ENCODE measurements around the gene ANKFY1. TPM values are rescaled to one million over a fixed set of nuclear protein-coding genes. Genes with fewer than 3 reads are reported as not detected.
A peak's percentile ranks its signal among the peaks of the same experiment; 100 is the strongest.

The ANKFY1 gene
- total and polyA plus RNA-seq, 7 donors = 6.0 to 68.0 (median 52.6) TPM

- intact Hi-C loops (cut with DNase I) = no loop called here
- DNase-seq = no peak
- WGBS, 2 donors = 91 to 93% methylated on average over 4 of the region's 4 CpGs
- no peak overlapping the region for H3K27ac ChIP-seq
- no peaks in the 10 kb centered on the region for H3K9me3 ChIP-seq
- no peaks in the 10 kb centered on the region for H3K27me3 ChIP-seq
- H3K36me3 ChIP-seq = peaks cover 0 to 33% (median 0%) of the 10 kb centered on the region in 4 donors
- TF ChIP-seq EP300 (IDR thresholded peaks at IDR 0.05) (no peak), CTCF (IDR thresholded peaks at IDR 0.05) (no peak), POLR2AphosphoS5 (IDR thresholded peaks at IDR 0.05) (no peak), POLR2A (IDR thresholded peaks at IDR 0.05) (no peak)
- H3K4me3 ChIP-seq = no peak overlapping the region
- peaks cover 0 to 19% (median 14%) of the 10 kb centered on the region in 4 donors for H3K4me1 ChIP-seq
These were observed 9.2 kb upstream of the ANKFY1 start for GRCh38 chr17:4272972-4273368.

- Histone ChIP-seq H3K9me3 (no peaks in the 10 kb centered on the region), H3K4me1 (peaks cover 0 to 19% (median 14%) of the 10 kb centered on the region in 4 donors), H3K27ac (no peak overlapping the region), H3K36me3 (peaks cover 0 to 33% (median 0%) of the 10 kb centered on the region in 4 donors), H3K27me3 (no peaks in the 10 kb centered on the region), H3K4me3 (no peak overlapping the region)
- WGBS, 2 donors = 81 to 92% methylated on average over 6 of the region's 6 CpGs
- TF ChIP-seq CTCF (IDR thresholded peaks at IDR 0.05) (no peak), POLR2AphosphoS5 (IDR thresholded peaks at IDR 0.05) (no peak), POLR2A (IDR thresholded peaks at IDR 0.05) (no peak), EP300 (IDR thresholded peaks at IDR 0.05) (no peak)
- intact Hi-C loops (cut with DNase I) = no loop called here
- DNase-seq = no peak
These were observed 8.6 kb upstream of the ANKFY1 start for GRCh38 chr17:4272213-4272971.

GRCh38 chr17:4270736-4271135 lies 7.0 kb upstream of the ANKFY1 start:
- intact Hi-C loops (cut with DNase I) = no loop called here
- TF ChIP-seq CTCF (IDR thresholded peaks at IDR 0.05) = no peak
- TF ChIP-seq POLR2AphosphoS5 (IDR thresholded peaks at IDR 0.05) = peak in 1 of 4 donors; percentile 4
- TF ChIP-seq POLR2A (IDR thresholded peaks at IDR 0.05) = no peak

GRCh38 chr17:4269915-4270314 lies 6.1 kb upstream of the ANKFY1 start:
- Histone ChIP-seq H3K27ac (peak overlapping the region in 3 of 4 donors; percentile 41 to 74 (median 62)), H3K4me3 (no peak overlapping the region), H3K9me3 (no peaks in the 10 kb centered on the region), H3K36me3 (peaks cover 0 to 29% (median 0%) of the 10 kb centered on the region in 4 donors), H3K4me1 (peaks cover 0 to 19% (median 15%) of the 10 kb centered on the region in 4 donors), H3K27me3 (no peaks in the 10 kb centered on the region)
- no peak for DNase-seq
- WGBS, 2 donors = 94 to 95% methylated on average over 4 of the region's 4 CpGs
- intact Hi-C loops (cut with DNase I) = no loop called here
- no peak for TF ChIP-seq EP300 (IDR thresholded peaks at IDR 0.05)
- no peak for TF ChIP-seq POLR2A (IDR thresholded peaks at IDR 0.05)
- no peak for TF ChIP-seq POLR2AphosphoS5 (IDR thresholded peaks at IDR 0.05)
- no peak for TF ChIP-seq CTCF (IDR thresholded peaks at IDR 0.05)

More at GRCh38 chr17:4270736-4271135, 7.0 kb upstream of the ANKFY1 start:
- Histone ChIP-seq H3K36me3 (peaks cover 0 to 29% (median 0%) of the 10 kb centered on the region in 4 donors), H3K4me1 (peaks cover 0 to 19% (median 14%) of the 10 kb centered on the region in 4 donors), H3K27ac (peak overlapping the region; percentile 41 to 74 (median 52)), H3K27me3 (no peaks in the 10 kb centered on the region), H3K4me3 (no peak overlapping the region), H3K9me3 (no peaks in the 10 kb centered on the region)
- WGBS, 2 donors = 75 to 76% methylated on average over 3 of the region's 3 CpGs
- DNase-seq = no peak
